GM19397 (cell line): ENCODE results near the gene RAG1.
"Not testable (repeated sequence)": the region's sequence is repeated elsewhere in the genome, so short reads cannot be mapped to it uniquely, and the experiment has no call there.

Experiments
- ATAC-seq: cut with Tn5 transposase; IDR thresholded peaks from one replicate; pipeline ENCODE4 v1.9.1; 2021; ENCODE audit warnings: mild to moderate bottlenecking, moderate library complexity; ENCODE audit not compliant: unreplicated experiment

RAG1 gene

GRCh38 chr11:36567694-36568093 is at the start of gene RAG1:
Gene RAG1 (plus strand): TSS chr11:36568007. CDS start chr11:36573305, 5,298 bp downstream.
- ATAC-seq: no peak

DNA sequence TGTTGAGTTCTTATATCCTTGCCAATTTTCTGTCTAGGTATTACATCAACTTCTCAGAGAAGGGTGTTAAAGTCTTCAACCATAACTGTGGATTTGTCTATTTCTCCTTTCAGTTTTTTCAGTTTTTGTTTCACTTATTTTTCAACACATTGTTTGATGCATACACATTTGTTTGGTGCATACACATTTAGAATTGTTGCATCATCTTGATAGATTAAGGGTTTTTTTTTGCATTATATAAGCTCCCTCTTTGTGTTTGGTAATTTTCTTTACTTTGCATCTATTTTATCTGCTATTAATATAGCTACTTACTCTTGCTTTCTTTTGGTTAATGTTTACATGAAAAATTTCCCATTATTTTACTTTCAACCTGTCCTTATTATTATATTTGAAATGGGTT is 37.0 kb upstream of the RAG1 start:
- ATAC-seq: no peak

- no peak for ATAC-seq
Observed at GRCh38 chr11:36532941-36533601, 34.7 kb upstream of the RAG1 start.

GRCh38 chr11:36534276-36534840 is 33.4 kb upstream of the RAG1 start:
- ATAC-seq: no peak

DNA sequence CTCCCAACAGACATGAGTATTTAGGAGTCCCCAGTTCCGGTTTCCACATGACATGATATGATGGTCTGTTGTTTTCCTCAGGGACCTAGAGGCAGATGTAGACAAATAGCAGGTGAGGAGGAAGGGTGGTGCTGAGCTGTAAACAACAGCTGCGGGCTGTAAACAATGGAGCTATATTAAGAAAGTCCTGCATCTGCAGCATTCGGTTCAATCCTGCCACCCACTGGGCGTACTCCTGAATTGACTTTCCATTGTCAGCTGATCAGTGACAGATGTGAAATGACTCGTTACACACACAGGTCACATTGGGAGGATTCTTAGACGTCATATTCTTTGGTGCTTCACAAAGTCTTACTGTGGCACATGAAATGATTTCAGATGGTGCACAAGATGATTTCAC is 26.8 kb upstream of the RAG1 start:
- ATAC-seq: peak; percentile 94

- no peak for ATAC-seq
Observed at GRCh38 chr11:36550385-36551115, 17.3 kb upstream of the RAG1 start.

GRCh38 chr11:36557390-36557789 is 10.4 kb upstream of the RAG1 start:
- not testable (repeated sequence) for ATAC-seq

GRCh38 chr11:36557991-36558390 is 9.8 kb upstream of the RAG1 start:
- no peak for ATAC-seq

GRCh38 chr11:36558571-36559413 is 9.0 kb upstream of the RAG1 start:
- ATAC-seq: peak; percentile 89

DNA sequence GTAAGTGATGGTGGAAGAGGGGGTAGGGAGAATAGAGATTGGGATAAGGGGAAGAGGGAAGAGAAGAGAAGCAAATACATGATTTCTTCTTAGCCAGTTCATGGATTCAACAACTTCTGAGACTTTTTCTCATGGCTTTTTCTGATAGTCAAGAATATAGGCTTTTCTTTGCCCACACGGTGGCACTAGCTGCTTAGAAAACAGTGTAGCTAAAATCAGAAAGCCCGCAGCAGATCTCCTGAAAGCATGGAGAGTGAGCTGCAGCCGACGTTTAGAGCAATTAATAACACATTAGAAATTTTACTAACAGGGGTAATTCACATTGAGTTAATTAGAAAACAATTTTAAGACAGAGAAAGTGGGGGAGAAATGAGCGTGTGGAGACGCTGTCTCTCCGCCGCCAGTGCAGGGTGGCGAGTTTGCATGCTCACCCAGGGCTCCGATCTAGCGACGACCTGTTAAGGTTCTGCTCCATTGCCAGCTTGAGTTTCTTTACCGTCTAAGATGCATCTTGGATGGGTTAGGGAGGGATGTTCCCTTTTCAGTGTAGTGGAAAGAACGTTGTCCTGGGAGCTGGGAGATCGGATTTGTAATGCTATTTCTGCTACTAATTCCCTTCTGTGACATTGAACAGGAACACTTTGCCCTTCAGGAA is 3.3 kb upstream of the RAG1 start:
- no peak for ATAC-seq

DNA sequence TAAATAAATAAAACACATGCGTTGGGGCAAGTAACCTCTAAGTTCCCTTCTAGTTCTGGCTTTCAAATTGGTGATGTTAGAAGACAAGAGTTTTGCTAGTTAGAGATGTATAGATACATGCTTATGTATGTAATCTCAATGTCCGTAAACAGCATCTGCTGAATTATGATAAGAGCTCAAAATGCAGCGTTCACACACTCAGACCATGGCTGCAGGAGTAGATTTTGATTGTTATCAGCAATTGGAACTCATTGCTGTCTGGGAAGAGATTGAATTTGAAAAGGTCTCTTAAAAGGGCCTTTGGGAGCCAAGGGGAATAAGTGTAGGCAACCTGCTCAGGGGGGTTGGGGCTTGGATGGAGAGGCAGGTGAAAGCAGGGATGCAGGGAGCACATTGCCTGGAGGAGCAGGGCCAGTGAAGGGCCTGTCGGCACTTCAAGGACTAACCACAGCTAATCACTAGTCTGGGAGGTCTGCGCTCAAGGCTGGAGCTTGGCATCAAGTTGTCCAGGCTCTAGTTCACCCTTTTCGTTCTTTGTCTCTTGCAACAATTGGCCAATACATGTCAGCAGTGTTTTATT is 2.7 kb upstream of the RAG1 start:
- no peak for ATAC-seq

DNA sequence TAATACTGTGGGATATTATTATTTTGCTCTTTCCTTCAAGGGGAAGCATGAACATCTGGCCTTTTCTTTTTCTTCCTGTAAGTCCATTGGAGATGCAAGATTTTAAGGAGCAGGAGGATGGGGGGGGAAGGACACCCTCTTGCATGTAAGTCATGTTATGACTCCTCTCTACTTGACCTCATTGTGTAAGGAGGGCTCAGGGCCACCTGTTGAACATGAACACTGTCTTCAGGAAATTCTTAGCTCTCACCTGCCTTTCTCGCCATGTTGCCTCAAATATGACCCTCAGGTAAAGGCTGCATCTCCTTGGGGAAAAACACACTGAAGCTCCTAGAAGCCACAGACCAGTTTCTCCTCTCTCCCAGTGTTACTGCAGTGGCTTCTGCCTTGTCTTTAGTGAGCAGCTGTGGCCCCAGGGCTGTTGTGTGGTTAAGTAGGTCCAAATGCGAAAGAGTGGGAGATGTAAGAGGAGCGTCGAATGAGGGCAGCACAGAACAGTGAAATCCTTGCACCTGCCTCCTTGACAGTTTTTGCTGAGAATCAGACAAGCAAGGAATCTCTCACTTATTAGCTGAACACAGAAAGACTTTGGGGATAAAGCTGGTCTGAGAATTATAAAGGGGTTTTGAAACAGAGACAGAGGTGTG is 1.3 kb upstream of the RAG1 start:
- no peak for ATAC-seq

DNA sequence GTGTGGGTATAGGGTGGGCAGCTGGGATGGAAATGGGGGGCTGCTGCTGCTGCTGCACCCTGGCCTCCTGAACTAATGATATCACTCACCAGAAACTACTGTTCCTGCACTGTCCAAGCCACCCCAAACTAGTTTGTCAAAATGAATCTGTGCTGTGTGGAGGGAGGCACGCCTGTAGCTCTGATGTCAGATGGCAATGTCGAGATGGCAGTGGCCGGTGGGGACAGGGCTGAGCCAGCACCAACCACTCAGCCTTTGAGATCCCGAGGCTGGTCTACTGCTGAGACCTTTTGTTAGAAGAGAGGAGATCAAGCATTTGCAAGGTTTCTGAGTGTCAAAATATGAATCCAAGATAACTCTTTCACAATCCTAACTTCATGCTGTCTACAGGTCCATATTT is 1.3 kb downstream of the RAG1 start:
- ATAC-seq: no peak

DNA sequence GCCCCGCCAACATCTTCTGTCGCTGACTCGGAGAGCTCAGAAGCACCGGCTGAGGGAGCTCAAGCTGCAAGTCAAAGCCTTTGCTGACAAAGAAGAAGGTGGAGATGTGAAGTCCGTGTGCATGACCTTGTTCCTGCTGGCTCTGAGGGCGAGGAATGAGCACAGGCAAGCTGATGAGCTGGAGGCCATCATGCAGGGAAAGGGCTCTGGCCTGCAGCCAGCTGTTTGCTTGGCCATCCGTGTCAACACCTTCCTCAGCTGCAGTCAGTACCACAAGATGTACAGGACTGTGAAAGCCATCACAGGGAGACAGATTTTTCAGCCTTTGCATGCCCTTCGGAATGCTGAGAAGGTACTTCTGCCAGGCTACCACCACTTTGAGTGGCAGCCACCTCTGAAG is 6.7 kb downstream of the RAG1 start:
- ATAC-seq: no peak

- no peak for ATAC-seq
Observed at GRCh38 chr11:36577373-36577772, 9.6 kb downstream of the RAG1 start.

DNA sequence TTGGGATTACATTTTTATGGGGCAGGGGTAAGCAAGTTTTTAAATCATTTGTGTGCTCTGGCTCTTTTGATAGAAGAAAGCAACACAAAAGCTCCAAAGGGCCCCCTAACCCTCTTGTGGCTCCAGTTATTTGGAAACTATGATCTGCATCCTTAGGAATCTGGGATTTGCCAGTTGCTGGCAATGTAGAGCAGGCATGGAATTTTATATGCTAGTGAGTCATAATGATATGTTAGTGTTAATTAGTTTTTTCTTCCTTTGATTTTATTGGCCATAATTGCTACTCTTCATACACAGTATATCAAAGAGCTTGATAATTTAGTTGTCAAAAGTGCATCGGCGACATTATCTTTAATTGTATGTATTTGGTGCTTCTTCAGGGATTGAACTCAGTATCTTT is 10.1 kb downstream of the RAG1 start:
- ATAC-seq: no peak

GRCh38 chr11:36578458-36578857 is 10.7 kb downstream of the RAG1 start:
- ATAC-seq: no peak

- ATAC-seq: no peak
Observed at GRCh38 chr11:36581536-36581935, 13.7 kb downstream of the RAG1 start.

- no peak for ATAC-seq
Observed at GRCh38 chr11:36583667-36584066, 15.9 kb downstream of the RAG1 start.

- ATAC-seq: no peak
Observed at GRCh38 chr11:36586543-36586942, 18.7 kb downstream of the RAG1 start.
